Measurements from ENCODE around the gene CBLN2. TPM values are rescaled to one million over a fixed set of nuclear protein-coding genes. Genes with fewer than 3 reads are reported as not detected.

Gene CBLN2
- polyA plus RNA-seq, 3 donors = not detected

DNA sequence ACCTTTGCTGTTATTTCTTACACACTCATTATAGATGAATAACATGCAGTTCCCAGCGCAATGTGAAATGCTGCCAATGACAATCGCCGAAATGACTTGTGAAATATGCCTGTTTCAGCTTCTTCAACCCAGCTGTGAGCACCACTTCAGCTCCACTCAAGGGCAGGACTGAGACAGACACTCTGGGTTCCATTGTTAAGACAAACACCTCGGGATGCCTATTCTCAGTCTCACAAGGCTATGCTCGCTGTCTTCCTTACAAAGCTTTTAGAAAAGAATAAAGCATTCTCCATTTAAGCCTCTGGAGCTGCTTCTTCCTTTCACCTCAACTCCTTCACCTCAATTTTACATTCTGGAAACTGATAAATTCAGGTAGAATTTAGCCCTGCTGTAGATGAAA lies 4.2 kb downstream of the CBLN2 start:
- no peaks in the 10 kb centered on the region for H3K79me2 ChIP-seq (ENCODE audit: insufficient read depth, low read length)
- peak overlapping the region in 1 of 2 donors; percentile 48 for H3K4me3 Mint-ChIP-seq
- DNase-seq = no peak
- TF ChIP-seq, protein P1, sequence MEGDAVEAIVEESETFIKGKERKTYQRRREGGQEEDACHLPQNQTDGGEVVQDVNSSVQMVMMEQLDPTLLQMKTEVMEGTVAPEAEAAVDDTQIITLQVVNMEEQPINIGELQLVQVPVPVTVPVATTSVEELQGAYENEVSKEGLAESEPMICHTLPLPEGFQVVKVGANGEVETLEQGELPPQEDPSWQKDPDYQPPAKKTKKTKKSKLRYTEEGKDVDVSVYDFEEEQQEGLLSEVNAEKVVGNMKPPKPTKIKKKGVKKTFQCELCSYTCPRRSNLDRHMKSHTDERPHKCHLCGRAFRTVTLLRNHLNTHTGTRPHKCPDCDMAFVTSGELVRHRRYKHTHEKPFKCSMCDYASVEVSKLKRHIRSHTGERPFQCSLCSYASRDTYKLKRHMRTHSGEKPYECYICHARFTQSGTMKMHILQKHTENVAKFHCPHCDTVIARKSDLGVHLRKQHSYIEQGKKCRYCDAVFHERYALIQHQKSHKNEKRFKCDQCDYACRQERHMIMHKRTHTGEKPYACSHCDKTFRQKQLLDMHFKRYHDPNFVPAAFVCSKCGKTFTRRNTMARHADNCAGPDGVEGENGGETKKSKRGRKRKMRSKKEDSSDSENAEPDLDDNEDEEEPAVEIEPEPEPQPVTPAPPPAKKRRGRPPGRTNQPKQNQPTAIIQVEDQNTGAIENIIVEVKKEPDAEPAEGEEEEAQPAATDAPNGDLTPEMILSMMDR (IDR thresholded peaks at IDR 0.05) = no peak
- no peak overlapping the region for H3K9ac ChIP-seq (ENCODE audit: insufficient read depth, low read length, poor library complexity, severe bottlenecking)
- H3K27ac Mint-ChIP-seq = no peak overlapping the region
- H3K27ac ChIP-seq (ENCODE audit: low read depth in 1 of 2, low read length in 2 of 2) = no peak overlapping the region
- H3K4me3 ChIP-seq (replicated peaks in 1 of 3; ENCODE audit: low read depth in 2 of 3, low read length in 3 of 3) = no peak overlapping the region
- H3K4me2 ChIP-seq (replicated peaks; ENCODE audit: extremely low read depth, low read length, poor library complexity, severe bottlenecking) = no peak overlapping the region
- peaks cover 0 to 1% of the 10 kb centered on the region in 2 donors for H3K36me3 Mint-ChIP-seq
- no peaks in the 10 kb centered on the region for H3K9me3 ChIP-seq (replicated peaks in 1 of 2; ENCODE audit: control insufficient read depth in 1 of 2, insufficient read depth in 1 of 2, low read length in 2 of 2)
- H3K36me3 ChIP-seq (replicated peaks in 1 of 2; ENCODE audit: control insufficient read depth in 1 of 2, insufficient read depth in 2 of 2, low read length in 2 of 2) = no peaks in the 10 kb centered on the region
- H3K9me3 Mint-ChIP-seq = peaks cover 0 to 11% (median 4%) of the 10 kb centered on the region in 7 donors
- no peak overlapping the region for H2AFZ ChIP-seq (ENCODE audit: insufficient read depth, low read depth, low read length, poor library complexity, severe bottlenecking)
- intact Hi-C loops (cut with micrococcal nuclease) = no loop called here
- WGBS (ENCODE audit: insufficient coverage) = 66% methylated on average over 5 of the region's 5 CpGs
- H3K27me3 ChIP-seq (ENCODE audit: control insufficient read depth in 2 of 2, insufficient read depth in 2 of 2, low read length in 2 of 2) = peaks cover 37 to 54% of the 10 kb centered on the region in 2 donors
- H3K4me1 Mint-ChIP-seq = peaks cover 10% of the 10 kb centered on the region
- H4K20me1 ChIP-seq (ENCODE audit: insufficient read depth, low read length) = no peaks in the 10 kb centered on the region
- peaks cover 49 to 62% (median 55%) of the 10 kb centered on the region in 3 donors for H3K27me3 Mint-ChIP-seq (ENCODE audit: low read depth in 3 of 3)
- H3K4me1 ChIP-seq (ENCODE audit: control insufficient read depth in 1 of 2, insufficient read depth in 2 of 2, low read length in 2 of 2) = no peaks in the 10 kb centered on the region

DNA sequence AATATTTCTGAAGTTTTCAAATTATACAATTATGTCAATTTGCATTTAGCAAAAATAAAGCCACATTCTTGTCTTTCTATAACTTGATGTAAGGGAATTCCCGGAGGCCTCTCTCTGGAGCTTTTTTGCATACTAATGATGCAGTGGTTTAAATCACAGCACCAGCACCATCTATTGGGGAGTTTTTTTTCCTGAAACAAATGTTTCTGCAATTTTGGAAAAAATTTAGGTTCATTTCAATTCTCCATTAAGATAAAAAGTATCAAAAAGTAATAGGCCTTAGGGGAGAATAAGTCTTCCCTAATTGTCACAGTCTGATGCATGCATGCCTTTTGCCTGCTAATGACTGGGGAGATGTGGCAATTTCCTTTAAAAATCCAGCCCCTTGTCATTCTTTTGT lies 13.5 kb downstream of the CBLN2 start:
- H3K4me3 ChIP-seq (replicated peaks in 1 of 3; ENCODE audit: low read depth in 2 of 3, low read length in 3 of 3) = no peak overlapping the region
- TF ChIP-seq, protein P1 (IDR thresholded peaks at IDR 0.05) = no peak
- no peaks in the 10 kb centered on the region for H3K9me3 Mint-ChIP-seq

More for the DNA sequence above, 13.5 kb downstream of the CBLN2 start:
- H3K4me1 Mint-ChIP-seq = no peaks in the 10 kb centered on the region
- Histone ChIP-seq H3K9me3 (replicated peaks in 1 of 2; ENCODE audit: control insufficient read depth in 1 of 2, insufficient read depth in 1 of 2, low read length in 2 of 2) (no peaks in the 10 kb centered on the region), H3K4me1 (ENCODE audit: control insufficient read depth in 1 of 2, insufficient read depth in 2 of 2, low read length in 2 of 2) (no peaks in the 10 kb centered on the region), H2AFZ (ENCODE audit: insufficient read depth, low read depth, low read length, poor library complexity, severe bottlenecking) (no peak overlapping the region), H3K27me3 (ENCODE audit: control insufficient read depth in 2 of 2, insufficient read depth in 2 of 2, low read length in 2 of 2) (no peaks in the 10 kb centered on the region), H3K27ac (ENCODE audit: low read depth in 1 of 2, low read length in 2 of 2) (no peak overlapping the region), H3K4me2 (replicated peaks; ENCODE audit: extremely low read depth, low read length, poor library complexity, severe bottlenecking) (no peak overlapping the region), H3K9ac (ENCODE audit: insufficient read depth, low read length, poor library complexity, severe bottlenecking) (no peak overlapping the region), H4K20me1 (ENCODE audit: insufficient read depth, low read length) (no peaks in the 10 kb centered on the region), H3K79me2 (ENCODE audit: insufficient read depth, low read length) (no peaks in the 10 kb centered on the region), H3K36me3 (replicated peaks in 1 of 2; ENCODE audit: control insufficient read depth in 1 of 2, insufficient read depth in 2 of 2, low read length in 2 of 2) (no peaks in the 10 kb centered on the region)
- intact Hi-C loops (cut with micrococcal nuclease) = no loop called here
- H3K36me3 Mint-ChIP-seq = no peaks in the 10 kb centered on the region
- peaks cover 0 to 3% (median 2%) of the 10 kb centered on the region in 3 donors for H3K27me3 Mint-ChIP-seq (ENCODE audit: low read depth in 3 of 3)
- no peak overlapping the region for H3K4me3 Mint-ChIP-seq
- no peak for DNase-seq
- H3K27ac Mint-ChIP-seq = no peak overlapping the region
- no CpG with 5 or more reads among the region's 1 CpG for WGBS (ENCODE audit: insufficient coverage)
